Esophagus squamous epithelium (tissue), 5 donors: ENCODE measurements around the gene HDGFL2. TPM values are rescaled to one million over a fixed set of nuclear protein-coding genes. Genes with fewer than 3 reads are reported as not detected.

Experiments
- DNase-seq: peaks from one replicate; lab custom pipeline; 2025; lab: John Stamatoyannopoulos, UW
- H3K27ac ChIP-seq, 4 donors: fragments of 200-600 bp; sonication (generic); one replicate each; pipeline ENCODE4 v1.5.1; 2016 to 2019; ENCODE audit warnings: mild to moderate bottlenecking in 1 of 4
- H3K27me3 ChIP-seq, 4 donors: fragments of 200-600 bp; sonication (generic); 1 replicate in 3 of 4; 2 replicates in 1 of 4; pipeline versions ENCODE4 v1.5.1 to v1.6.0; 2017 to 2021; ENCODE audit warnings: antibody characterized with exemption in 1 of 4
- H3K36me3 ChIP-seq, 3 donors: fragments of 200-600 bp; sonication (generic); one replicate each; pipeline ENCODE4 v1.5.1; 2016 to 2019
- H3K4me1 ChIP-seq, 3 donors: fragments of 200-600 bp; sonication (generic); one replicate each; pipeline ENCODE4 v1.5.1; 2017 to 2019
- H3K4me3 ChIP-seq, 4 donors: fragments of 200-600 bp; sonication (generic); 1 replicate in 3 of 4; 2 replicates in 1 of 4; pipeline ENCODE4 v1.5.1; 2016 to 2019; ENCODE audit warnings: mild to moderate bottlenecking in 2 of 4, moderate library complexity in 1 of 4
- H3K9me3 ChIP-seq, 3 donors: fragments of 200-600 bp; sonication (generic); one replicate each; pipeline ENCODE4 v1.5.1; 2016 to 2019
- CTCF ChIP-seq, 6 experiments: fragments of 450-650 bp in 4 of 6; fragments of 200-600 bp in 2 of 6; sonication (generic) in 2 of 6; IDR thresholded peaks; one replicate each; pipeline ENCODE4 v1.5.1; 2016 to 2019; ENCODE audit warnings: antibody characterized with exemption in 6 of 6, mild to moderate bottlenecking in 4 of 6, moderate library complexity in 4 of 6
- POLR2A ChIP-seq, 4 donors: fragments of 450-650 bp; IDR thresholded peaks; one replicate each; pipeline ENCODE4 v1.6.1; 2017; ENCODE audit warnings: antibody characterized with exemption in 4 of 4, mild to moderate bottlenecking in 4 of 4, moderate library complexity in 3 of 4
- WGBS, 2 donors: methylation state at CpG; one replicate each; pipeline ENCODE4 v1.1.5; 2018; 5-methylcytosine and 5-hydroxymethylcytosine counted together
- intact Hi-C: fragments of 100-400 bp; cut with DNase I; formaldehyde crosslinking; loops from one replicate; pipeline ENCODE4 v1.15.0; 2022
- total RNA-seq, 4 donors: library from RNA; depleted of rRNA; stranded (reverse); fragments of >200 nt; gene quantifications; one replicate each; pipeline ENCODE4 v1.1.0, GENCODE V29; 2016
- donor health status: DM: yes; HTN: yes; CAD: no.

Gene HDGFL2
- total RNA-seq, 4 donors from 2014 or later: 18.4 to 28.8 (median 20.5) TPM

- H3K4me1 ChIP-seq: peaks cover 10 to 29% (median 17%) of the 10 kb centered on the region in 3 donors
- no peak for DNase-seq
- peaks cover 45 to 68% (median 51%) of the 10 kb centered on the region in 3 donors for H3K36me3 ChIP-seq
- H3K27me3 ChIP-seq: no peaks in the 10 kb centered on the region
- no peaks in the 10 kb centered on the region for H3K9me3 ChIP-seq
- intact Hi-C loops: no loop called here
- H3K4me3 ChIP-seq: no peak overlapping the region
- no peak overlapping the region for H3K27ac ChIP-seq
- 71 to 88% methylated on average over 4 to 12 of the region's 36 CpGs for WGBS, 2 donors
- TF ChIP-seq CTCF (IDR thresholded peaks at IDR 0.05): no peak
- no peak for TF ChIP-seq POLR2A (IDR thresholded peaks at IDR 0.05)
Measured at GRCh38 chr19:4444765-4445741, 27.0 kb upstream of the HDGFL2 start.

DNA sequence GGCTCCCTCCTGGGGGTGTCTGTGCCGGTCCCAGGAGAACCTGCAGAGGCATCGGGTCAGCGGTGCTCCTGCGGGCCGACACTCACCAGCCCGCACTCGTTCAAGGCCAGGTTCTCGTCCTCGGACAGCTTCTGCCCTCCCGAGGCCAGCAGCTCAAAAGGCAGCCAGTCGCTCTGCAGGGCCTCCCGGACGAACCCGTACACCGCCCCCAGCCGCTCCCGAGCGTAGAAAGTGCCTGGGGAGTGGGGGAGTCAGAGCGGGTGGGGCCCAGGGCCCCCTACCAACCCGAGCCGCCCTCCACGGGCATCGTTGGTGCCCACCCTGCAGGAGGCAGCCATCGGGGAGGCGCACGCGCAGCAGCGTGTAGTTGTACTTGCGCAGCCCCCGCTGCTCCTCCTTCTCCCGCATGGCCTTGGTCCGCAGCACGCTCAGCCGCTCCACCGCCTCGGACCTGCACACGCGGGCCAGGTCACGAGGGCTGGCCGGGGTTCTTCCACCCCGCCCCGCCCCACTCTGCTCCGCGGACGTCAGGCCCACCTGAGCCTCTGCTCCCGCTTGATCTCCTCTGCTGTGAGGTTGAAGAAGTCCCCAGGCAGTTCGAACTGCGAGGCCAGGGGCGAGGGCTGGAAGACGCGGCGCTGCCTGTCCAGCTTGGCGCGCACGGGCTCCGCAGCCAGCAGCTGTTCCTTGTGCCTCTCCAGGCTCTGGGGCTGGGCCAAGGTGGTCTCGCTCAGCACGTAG is 26.0 kb upstream of the HDGFL2 start:
- intact Hi-C loops: no loop called here
- no peak for DNase-seq
- Histone ChIP-seq H3K4me3 (no peak overlapping the region), H3K27me3 (no peaks in the 10 kb centered on the region), H3K27ac (no peak overlapping the region), H3K36me3 (peaks cover 52 to 79% (median 53%) of the 10 kb centered on the region in 3 donors), H3K9me3 (no peaks in the 10 kb centered on the region), H3K4me1 (peaks cover 10 to 30% (median 17%) of the 10 kb centered on the region in 3 donors)
- WGBS, 2 donors: 87 to 100% methylated on average over 3 to 18 of the region's 58 CpGs
- TF ChIP-seq CTCF (IDR thresholded peaks at IDR 0.05) (no peak), POLR2A (IDR thresholded peaks at IDR 0.05) (no peak)

GRCh38 chr19:4446704-4447200 is 25.3 kb upstream of the HDGFL2 start:
- Histone ChIP-seq H3K27me3 (no peaks in the 10 kb centered on the region), H3K4me1 (peaks cover 10 to 30% (median 17%) of the 10 kb centered on the region in 3 donors), H3K4me3 (no peak overlapping the region), H3K27ac (no peak overlapping the region), H3K36me3 (peaks cover 56 to 85% (median 58%) of the 10 kb centered on the region in 3 donors), H3K9me3 (no peaks in the 10 kb centered on the region)
- intact Hi-C loops: no loop called here
- no peak for DNase-seq
- TF ChIP-seq POLR2A (IDR thresholded peaks at IDR 0.05) (no peak), CTCF (IDR thresholded peaks at IDR 0.05) (no peak)
- WGBS, 2 donors: 73 to 75% methylated on average over 3 to 5 of the region's 15 CpGs

GRCh38 chr19:4447327-4448146 is 24.6 kb upstream of the HDGFL2 start:
- Histone ChIP-seq H3K4me1 (peaks cover 10 to 30% (median 17%) of the 10 kb centered on the region in 3 donors), H3K9me3 (no peaks in the 10 kb centered on the region), H3K27me3 (no peaks in the 10 kb centered on the region), H3K36me3 (peaks cover 62 to 93% (median 66%) of the 10 kb centered on the region in 3 donors), H3K4me3 (no peak overlapping the region), H3K27ac (peak overlapping the region in 3 of 4 donors; percentile 70 to 83 (median 81))
- intact Hi-C loops: no loop called here
- WGBS, 2 donors: 76 to 78% methylated on average over 7 to 9 of the region's 28 CpGs
- no peak for TF ChIP-seq POLR2A (IDR thresholded peaks at IDR 0.05)
- no peak for DNase-seq
